BE2C (cell line): ENCODE data around the gene LRCOL1.
A peak's percentile ranks its signal among the peaks of the same experiment; 100 is the strongest.

Experiments
- DNase-seq: peaks from one replicate; pipeline ENCODE4 v3.0.0-alpha.2; 2020
- H3K27me3 ChIP-seq: fragments of 250-450 bp; sonication (Bioruptor Pico); 2 replicates; pipeline ENCODE4 v1.5.1; 2020; ENCODE audit warnings: mild to moderate bottlenecking
- H3K36me3 ChIP-seq: fragments of 250-450 bp; sonication (Bioruptor Pico); 2 replicates; pipeline ENCODE4 v1.5.1; 2020; ENCODE audit warnings: mild to moderate bottlenecking
- H3K4me1 ChIP-seq: fragments of 250-450 bp; sonication (Bioruptor Pico); 2 replicates; pipeline ENCODE4 v1.5.1; 2020
- H3K4me3 ChIP-seq: 2 replicates; pipeline ENCODE4 v1.5.1; 2011; ENCODE audit warnings: low read depth, low read length
- H3K9me3 ChIP-seq: fragments of 250-450 bp; sonication (Bioruptor Pico); 2 replicates; pipeline ENCODE4 v1.5.1; 2020
- CTCF ChIP-seq: IDR thresholded peaks from 2 replicates; pipeline ENCODE4 v1.5.1; 2012; ENCODE audit warnings: mild to moderate bottlenecking, low read depth, low read length

The LRCOL1 gene

GRCh38 chr12:132620899-132621656 is 10.7 kb upstream of the LRCOL1 start:
- no peak for TF ChIP-seq CTCF
- H3K9me3 ChIP-seq = peaks cover 6% of the 10 kb centered on the region
- H3K36me3 ChIP-seq = peaks cover 36% of the 10 kb centered on the region
- no peak overlapping the region for H3K4me3 ChIP-seq
- peaks cover 42% of the 10 kb centered on the region for H3K27me3 ChIP-seq
- no peak for DNase-seq
- H3K4me1 ChIP-seq = peaks cover 19% of the 10 kb centered on the region

- peak; percentile 14 for DNase-seq
- TF ChIP-seq CTCF = no peak
- Histone ChIP-seq H3K36me3 (peaks cover 30% of the 10 kb centered on the region), H3K27me3 (peaks cover 50% of the 10 kb centered on the region), H3K4me3 (no peak overlapping the region), H3K9me3 (peaks cover 7% of the 10 kb centered on the region), H3K4me1 (peaks cover 19% of the 10 kb centered on the region)
Observed at GRCh38 chr12:132620113-132620898, 9.9 kb upstream of the LRCOL1 start.

DNA sequence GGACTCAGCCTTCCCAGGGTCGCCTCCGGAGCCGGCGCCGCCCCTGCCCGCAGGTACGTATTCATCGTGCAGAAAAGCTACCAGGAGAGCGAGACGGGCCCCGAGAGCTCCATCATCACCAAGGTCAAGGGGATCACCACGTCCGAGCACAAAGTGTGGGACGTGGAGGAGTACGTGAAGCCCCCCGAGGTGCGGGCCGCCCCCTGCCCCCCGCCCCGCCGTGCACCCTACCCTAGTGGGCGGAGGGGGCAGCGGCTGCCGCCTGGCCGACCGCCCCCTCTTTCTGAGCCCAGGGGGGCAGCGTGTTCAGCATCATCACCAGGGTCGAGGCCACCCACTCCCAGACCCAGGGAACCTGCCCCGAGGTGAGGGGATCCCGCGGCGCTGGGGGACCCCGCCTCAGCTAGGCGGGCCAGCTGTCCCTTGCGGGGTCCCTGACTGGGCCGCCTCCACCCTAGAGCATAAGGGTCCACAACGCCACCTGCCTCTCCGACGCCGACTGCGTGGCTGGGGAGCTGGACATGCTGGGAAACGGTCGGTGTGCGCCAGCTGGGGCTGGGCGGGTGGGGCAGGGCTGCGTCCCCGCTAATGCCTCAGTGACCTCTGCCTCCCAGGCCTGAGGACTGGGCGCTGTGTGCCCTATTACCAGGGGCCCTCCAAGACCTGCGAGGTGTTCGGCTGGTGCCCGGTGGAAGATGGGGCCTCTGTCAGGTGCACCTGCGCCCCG is 9.2 kb upstream of the LRCOL1 start:
- H3K27me3 ChIP-seq = peaks cover 57% of the 10 kb centered on the region
- H3K36me3 ChIP-seq = peaks cover 22% of the 10 kb centered on the region
- peak; percentile 14 for DNase-seq
- no peak for TF ChIP-seq CTCF
- H3K4me1 ChIP-seq = peaks cover 19% of the 10 kb centered on the region
- peaks cover 7% of the 10 kb centered on the region for H3K9me3 ChIP-seq
- H3K4me3 ChIP-seq = no peak overlapping the region

GRCh38 chr12:132619071-132619385 is 8.6 kb upstream of the LRCOL1 start:
- H3K27me3 ChIP-seq = peaks cover 57% of the 10 kb centered on the region
- H3K4me1 ChIP-seq = peaks cover 17% of the 10 kb centered on the region
- H3K4me3 ChIP-seq = no peak overlapping the region
- no peak for TF ChIP-seq CTCF
- peaks cover 17% of the 10 kb centered on the region for H3K36me3 ChIP-seq
- peaks cover 7% of the 10 kb centered on the region for H3K9me3 ChIP-seq
- no peak for DNase-seq

DNA sequence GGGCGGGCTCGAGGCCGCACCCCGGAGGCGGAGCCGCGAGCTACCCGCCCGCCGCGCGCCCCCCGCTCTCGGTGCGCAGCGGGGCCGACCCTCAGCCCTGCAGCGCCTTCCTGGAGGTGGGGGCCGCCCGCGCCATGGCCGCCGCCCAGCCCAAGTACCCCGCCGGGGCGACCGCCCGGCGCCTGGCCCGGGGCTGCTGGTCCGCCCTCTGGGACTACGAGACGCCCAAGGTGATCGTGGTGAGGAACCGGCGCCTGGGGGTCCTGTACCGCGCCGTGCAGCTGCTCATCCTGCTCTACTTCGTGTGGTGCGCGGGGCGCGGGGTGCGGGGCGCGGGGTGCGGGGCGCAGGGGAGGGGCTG is 8.3 kb upstream of the LRCOL1 start, which contains the start of gene P2RX2:
Gene P2RX2, plus strand, starts transcription at position 94 of the 361 bp plus-strand sequence. Its CDS starts 41 bp downstream, at position 135.
- peaks cover 13% of the 10 kb centered on the region for H3K36me3 ChIP-seq
- H3K9me3 ChIP-seq = peaks cover 7% of the 10 kb centered on the region
- no peak within 1 kb of the TSS for H3K4me3 ChIP-seq
- peak; percentile 16 for DNase-seq
- peaks cover 14% of the 10 kb centered on the region for H3K4me1 ChIP-seq
- TF ChIP-seq CTCF = no peak
- H3K27me3 ChIP-seq = peaks cover 57% of the 10 kb centered on the region
